Loucy (cell line): Measurements from ENCODE around the gene SCAMP2.

ENCODE experiments used
- CTCF ChIP-seq: fragments of 200-600 bp; sonication (generic); conservative IDR thresholded peaks from 2 replicates; pipeline ENCODE4 v1.5.1; 2014; ENCODE audit warnings: mild to moderate bottlenecking, antibody characterized with exemption, low read length
- EZH2phosphoT487 ChIP-seq: fragments of 200-600 bp; IDR thresholded peaks from 2 replicates; pipeline ENCODE4 v1.6.1; 2018; ENCODE audit warnings: antibody characterized with exemption, mild to moderate bottlenecking, moderate library complexity, borderline replicate concordance

GRCh38 chr15:74794248-74794969 lies 78.8 kb downstream of the SCAMP2 start:
- TF ChIP-seq CTCF (no peak), EZH2phosphoT487 (no peak)
